Ovary (tissue), 3 donors: Measurements from ENCODE around the gene LEF1.

Experiments
- EP300 ChIP-seq: sonication (generic); formaldehyde crosslinking; IDR thresholded peaks from one replicate; pipeline ENCODE4 v1.6.1; 2017; ENCODE audit warnings: antibody characterized with exemption
- POLR2A ChIP-seq: fragments of 450-650 bp; IDR thresholded peaks from one replicate; pipeline ENCODE4 v1.6.1; 2017; ENCODE audit warnings: antibody characterized with exemption, mild to moderate bottlenecking, moderate library complexity
- TF ChIP-seq, protein P1 (sequence below), 3 donors: fragments of 450-650 bp in 2 of 3; fragments of 200-600 bp in 1 of 3; IDR thresholded peaks; one replicate each; pipeline versions ENCODE4 v1.5.1 to v1.8.0; 2016 to 2022; ENCODE audit warnings: antibody characterized with exemption in 3 of 3, mild to moderate bottlenecking in 1 of 3
- donor health status: DM: no; HTN: no; CAD: no.

DNA sequence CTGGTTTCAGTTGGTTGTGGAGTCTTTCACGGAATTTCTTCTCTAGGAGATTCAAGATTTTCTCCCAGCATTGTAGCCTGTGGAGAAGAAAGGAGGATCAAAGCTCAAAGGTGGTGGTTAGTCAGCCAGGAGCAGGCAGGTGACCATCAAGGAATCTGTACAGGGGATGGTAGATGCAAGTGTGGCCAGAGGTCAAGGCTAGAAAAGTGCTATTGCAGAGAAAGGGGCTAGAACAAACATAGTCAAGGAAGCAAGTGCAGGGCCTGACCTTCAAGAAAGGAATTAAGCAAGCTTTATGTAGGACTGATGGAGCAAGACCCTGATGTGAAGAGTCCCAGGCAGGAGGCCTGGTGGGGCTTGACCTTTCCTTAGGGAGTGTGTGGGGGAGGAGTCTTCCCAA, 162.9 kb downstream of the LEF1 start:
- TF ChIP-seq, protein P1, sequence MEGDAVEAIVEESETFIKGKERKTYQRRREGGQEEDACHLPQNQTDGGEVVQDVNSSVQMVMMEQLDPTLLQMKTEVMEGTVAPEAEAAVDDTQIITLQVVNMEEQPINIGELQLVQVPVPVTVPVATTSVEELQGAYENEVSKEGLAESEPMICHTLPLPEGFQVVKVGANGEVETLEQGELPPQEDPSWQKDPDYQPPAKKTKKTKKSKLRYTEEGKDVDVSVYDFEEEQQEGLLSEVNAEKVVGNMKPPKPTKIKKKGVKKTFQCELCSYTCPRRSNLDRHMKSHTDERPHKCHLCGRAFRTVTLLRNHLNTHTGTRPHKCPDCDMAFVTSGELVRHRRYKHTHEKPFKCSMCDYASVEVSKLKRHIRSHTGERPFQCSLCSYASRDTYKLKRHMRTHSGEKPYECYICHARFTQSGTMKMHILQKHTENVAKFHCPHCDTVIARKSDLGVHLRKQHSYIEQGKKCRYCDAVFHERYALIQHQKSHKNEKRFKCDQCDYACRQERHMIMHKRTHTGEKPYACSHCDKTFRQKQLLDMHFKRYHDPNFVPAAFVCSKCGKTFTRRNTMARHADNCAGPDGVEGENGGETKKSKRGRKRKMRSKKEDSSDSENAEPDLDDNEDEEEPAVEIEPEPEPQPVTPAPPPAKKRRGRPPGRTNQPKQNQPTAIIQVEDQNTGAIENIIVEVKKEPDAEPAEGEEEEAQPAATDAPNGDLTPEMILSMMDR (IDR thresholded peaks at IDR 0.05) = no peak
- TF ChIP-seq POLR2A (no peak), EP300 (no peak)
